ENCODE results near the gene VAMP2.
A peak's percentile ranks its signal among the peaks of the same experiment; 100 is the strongest.

Gene VAMP2

GRCh38 chr17:8124350-8125153 lies 38.2 kb downstream of the VAMP2 start:
- peak overlapping the region; percentile 99 to 100 for H3K27ac Mint-ChIP-seq
- H3K4me1 Mint-ChIP-seq (ENCODE audit: low read depth in 2 of 2) = peaks cover 58 to 62% of the 10 kb centered on the region in 2 donors
- peaks cover 12 to 61% of the 10 kb centered on the region in 2 donors for H3K27me3 Mint-ChIP-seq
- peaks cover 2 to 4% of the 10 kb centered on the region in 2 donors for H3K9me3 Mint-ChIP-seq
- H3K36me3 Mint-ChIP-seq (ENCODE audit: insufficient read depth) = peaks cover 54% of the 10 kb centered on the region
- ATAC-seq (replicated peaks) (no peak), DNase-seq (peak in 1 of 3 experiments; percentile 15)
- H3K4me3 Mint-ChIP-seq = peak overlapping the region; percentile 91 to 92

- peak within 1 kb of the TSS; percentile 91 to 92 for H3K4me3 Mint-ChIP-seq
- ATAC-seq (replicated peaks) = no peak
- peaks cover 15 to 69% of the 10 kb centered on the region in 2 donors for H3K27me3 Mint-ChIP-seq
- H3K36me3 Mint-ChIP-seq (ENCODE audit: insufficient read depth) = peaks cover 61% of the 10 kb centered on the region
- H3K27ac Mint-ChIP-seq = peak within 1 kb of the TSS; percentile 99 to 100
- DNase-seq = no peak
- peaks cover 5% of the 10 kb centered on the region in 2 donors for H3K9me3 Mint-ChIP-seq
- H3K4me1 Mint-ChIP-seq (ENCODE audit: low read depth in 2 of 2) = peaks cover 62 to 68% of the 10 kb centered on the region in 2 donors
Measured at GRCh38 chr17:8123695-8124349, 38.9 kb downstream of the VAMP2 start, which contains the start of gene HES7. TSS of gene HES7 (minus strand) at chr17:8124106. CDS start at chr17:8124084, 22 bp downstream.

- peak overlapping the region; percentile 91 to 92 for H3K4me3 Mint-ChIP-seq
- peaks cover 68% of the 10 kb centered on the region for H3K36me3 Mint-ChIP-seq (ENCODE audit: insufficient read depth)
- ATAC-seq (replicated peaks) = no peak
- H3K4me1 Mint-ChIP-seq (ENCODE audit: low read depth in 2 of 2) = peaks cover 69 to 75% of the 10 kb centered on the region in 2 donors
- DNase-seq = peak in 1 of 3 experiments; percentile 36
- peaks cover 19 to 76% of the 10 kb centered on the region in 2 donors for H3K27me3 Mint-ChIP-seq
- H3K9me3 Mint-ChIP-seq = peaks cover 5% of the 10 kb centered on the region in 2 donors
- H3K27ac Mint-ChIP-seq = peak overlapping the region; percentile 99 to 100
Measured at GRCh38 chr17:8122924-8123694, 39.6 kb downstream of the VAMP2 start.

GRCh38 chr17:8122422-8122923 lies 40.3 kb downstream of the VAMP2 start:
- Mint-ChIP-seq H3K4me3 (peak overlapping the region; percentile 91 to 92), H3K36me3 (ENCODE audit: insufficient read depth) (peaks cover 73% of the 10 kb centered on the region), H3K9me3 (peaks cover 5% of the 10 kb centered on the region in 2 donors), H3K27me3 (peaks cover 19 to 81% of the 10 kb centered on the region in 2 donors), H3K27ac (no peak overlapping the region), H3K4me1 (ENCODE audit: low read depth in 2 of 2) (peaks cover 76 to 82% of the 10 kb centered on the region in 2 donors)
- ATAC-seq (replicated peaks) (no peak), DNase-seq (no peak)

GRCh38 chr17:8121681-8122421 lies 40.9 kb downstream of the VAMP2 start:
- DNase-seq (peak in 1 of 3 experiments; percentile 43), ATAC-seq (replicated peaks) (no peak)
- Mint-ChIP-seq H3K9me3 (peaks cover 5% of the 10 kb centered on the region in 2 donors), H3K4me1 (ENCODE audit: low read depth in 2 of 2) (peaks cover 71 to 78% of the 10 kb centered on the region in 2 donors), H3K36me3 (ENCODE audit: insufficient read depth) (peaks cover 71% of the 10 kb centered on the region), H3K4me3 (peak overlapping the region; percentile 91 to 92), H3K27ac (no peak overlapping the region), H3K27me3 (peaks cover 19 to 78% of the 10 kb centered on the region in 2 donors)

- H3K27ac Mint-ChIP-seq = peak overlapping the region; percentile 100
- peaks cover 5% of the 10 kb centered on the region in 2 donors for H3K9me3 Mint-ChIP-seq
- peaks cover 19 to 82% of the 10 kb centered on the region in 2 donors for H3K27me3 Mint-ChIP-seq
- H3K4me3 Mint-ChIP-seq = peak overlapping the region; percentile 91 to 92
- no peak for ATAC-seq (replicated peaks)
- peaks cover 68 to 74% of the 10 kb centered on the region in 2 donors for H3K4me1 Mint-ChIP-seq (ENCODE audit: low read depth in 2 of 2)
- no peak for DNase-seq
- peaks cover 69% of the 10 kb centered on the region for H3K36me3 Mint-ChIP-seq (ENCODE audit: insufficient read depth)
Measured at GRCh38 chr17:8121407-8121680, 41.4 kb downstream of the VAMP2 start.

- Mint-ChIP-seq H3K4me1 (ENCODE audit: low read depth in 2 of 2) (peaks cover 65 to 68% of the 10 kb centered on the region in 2 donors), H3K27me3 (peaks cover 22 to 87% of the 10 kb centered on the region in 2 donors), H3K36me3 (ENCODE audit: insufficient read depth) (peaks cover 63% of the 10 kb centered on the region), H3K27ac (peak overlapping the region; percentile 100), H3K4me3 (peak overlapping the region; percentile 91 to 92), H3K9me3 (peaks cover 5% of the 10 kb centered on the region in 2 donors)
- DNase-seq (peak in 2 of 3 experiments; percentile 46 to 62), ATAC-seq (replicated peaks) (peak; percentile 14)
Measured at GRCh38 chr17:8120520-8121406, 42.0 kb downstream of the VAMP2 start.

- Mint-ChIP-seq H3K36me3 (ENCODE audit: insufficient read depth) (peaks cover 54% of the 10 kb centered on the region), H3K4me1 (ENCODE audit: low read depth in 2 of 2) (peaks cover 57 to 61% of the 10 kb centered on the region in 2 donors), H3K27me3 (peaks cover 25 to 87% of the 10 kb centered on the region in 2 donors), H3K27ac (peak overlapping the region; percentile 100), H3K9me3 (peaks cover 3 to 5% of the 10 kb centered on the region in 2 donors), H3K4me3 (peak overlapping the region; percentile 91 to 92)
- ATAC-seq (replicated peaks) (peak; percentile 66), DNase-seq (peak; percentile 86 to 89 (median 88))
Measured at GRCh38 chr17:8119581-8120519, 42.9 kb downstream of the VAMP2 start.

GRCh38 chr17:8118769-8119580 lies 43.8 kb downstream of the VAMP2 start:
- H3K4me3 Mint-ChIP-seq = peak overlapping the region; percentile 91 to 92
- H3K27ac Mint-ChIP-seq = peak overlapping the region; percentile 100
- ATAC-seq (replicated peaks) (peak; percentile 64), DNase-seq (peak; percentile 75 to 87 (median 80))
- H3K4me1 Mint-ChIP-seq (ENCODE audit: low read depth in 2 of 2) = peaks cover 49 to 52% of the 10 kb centered on the region in 2 donors
- peaks cover 34 to 87% of the 10 kb centered on the region in 2 donors for H3K27me3 Mint-ChIP-seq
- peaks cover 3 to 5% of the 10 kb centered on the region in 2 donors for H3K9me3 Mint-ChIP-seq
- peaks cover 47% of the 10 kb centered on the region for H3K36me3 Mint-ChIP-seq (ENCODE audit: insufficient read depth)

GRCh38 chr17:8117980-8118768 lies 44.6 kb downstream of the VAMP2 start, which contains the start of gene ALOXE3:
TSS of gene ALOXE3 (minus strand) at chr17:8118514. CDS start at chr17:8117990, 524 bp downstream.
- H3K27me3 Mint-ChIP-seq = peaks cover 40 to 87% of the 10 kb centered on the region in 2 donors
- H3K27ac Mint-ChIP-seq = peak within 1 kb of the TSS; percentile 100
- H3K36me3 Mint-ChIP-seq (ENCODE audit: insufficient read depth) = peaks cover 44% of the 10 kb centered on the region
- peaks cover 41 to 44% of the 10 kb centered on the region in 2 donors for H3K4me1 Mint-ChIP-seq (ENCODE audit: low read depth in 2 of 2)
- peaks cover 3 to 5% of the 10 kb centered on the region in 2 donors for H3K9me3 Mint-ChIP-seq
- DNase-seq = no peak
- ATAC-seq (replicated peaks) = peak; percentile 1
- H3K4me3 Mint-ChIP-seq = peak within 1 kb of the TSS; percentile 91 to 92

Data from effector memory CD8-positive, alpha-beta T cell (primary cell).